ENCODE data around the gene PDE2A. TPM values are rescaled to one million over a fixed set of nuclear protein-coding genes. Genes with fewer than 3 reads are reported as not detected.

PDE2A gene
- total RNA-seq, 2 experiments from 2014 or later = 0.40 to 0.48 TPM

DNA sequence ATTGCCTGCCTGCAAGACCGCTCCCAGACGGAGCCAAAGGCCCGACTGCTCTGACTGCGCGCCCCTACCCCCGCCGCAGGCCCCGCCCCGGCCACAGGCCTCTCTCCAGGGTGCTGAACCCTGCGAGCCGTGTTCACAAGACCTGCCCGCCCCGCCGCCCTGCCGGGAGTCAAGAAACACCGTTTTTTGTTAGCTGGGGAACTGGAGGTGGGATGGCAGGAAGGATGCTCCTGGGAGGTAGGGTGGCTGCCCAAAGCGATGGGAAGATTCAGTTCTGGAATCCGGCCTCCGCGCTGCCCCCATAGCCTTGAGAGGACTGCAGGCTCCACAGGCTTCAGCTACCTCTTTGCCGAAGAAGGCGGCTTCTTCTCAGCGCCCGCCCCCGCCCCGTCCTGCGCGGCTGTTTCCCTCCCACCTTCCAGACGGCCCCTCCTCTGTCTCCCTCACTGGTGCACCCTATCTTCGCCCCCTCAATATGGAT, 2.7 kb upstream of the PDE2A start:
- peak; percentile 78 for DNase-seq
- Mint-ChIP-seq H3K9me3 (no peaks in the 10 kb centered on the region), H3K27ac (no peak overlapping the region), H3K4me1 (no peaks in the 10 kb centered on the region), H3K27me3 (peaks cover 69% of the 10 kb centered on the region), H3K4me3 (no peak overlapping the region), H3K36me3 (ENCODE audit: low read depth) (no peaks in the 10 kb centered on the region)
- CTCF ChIA-PET = interaction anchor here (0.6 to 1.4 kb wide), 4 partner anchors 8 to 205 kb away, joined by 3 to 4 read pairs (median 3); no protein-coding TSS in a partner anchor
- POLR2A ChIA-PET = no interaction called here

DNA sequence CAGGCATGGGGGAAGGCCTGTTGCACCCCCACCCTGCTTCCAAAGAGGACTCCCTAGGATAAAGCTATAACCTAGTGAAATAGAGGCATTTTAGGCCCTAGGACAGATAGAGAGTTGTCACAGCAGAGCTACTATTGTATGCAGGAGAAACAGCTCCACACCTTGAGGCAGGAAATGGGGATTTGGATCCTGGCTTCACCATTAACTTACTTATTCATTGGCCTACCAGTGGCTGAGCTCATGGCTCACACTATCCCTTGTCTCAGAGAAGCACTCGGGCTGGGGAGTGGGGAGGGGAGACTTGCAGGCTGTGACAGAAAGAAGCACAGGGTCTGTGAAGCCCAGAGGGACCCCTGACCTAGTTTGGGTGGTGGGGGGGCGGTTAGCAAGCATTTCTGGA, 999 bp upstream of the PDE2A start:
- Mint-ChIP-seq H3K4me1 (no peaks in the 10 kb centered on the region), H3K36me3 (ENCODE audit: low read depth) (no peaks in the 10 kb centered on the region), H3K9me3 (no peaks in the 10 kb centered on the region), H3K27me3 (peaks cover 80% of the 10 kb centered on the region), H3K4me3 (no peak overlapping the region), H3K27ac (no peak overlapping the region)
- POLR2A ChIA-PET = no interaction called here
- DNase-seq = no peak
- CTCF ChIA-PET = interaction anchor here (1.0 to 1.6 kb wide), 3 partner anchors 9 to 151 kb away, joined by 3 to 14 read pairs (median 6); no protein-coding TSS in a partner anchor

DNA sequence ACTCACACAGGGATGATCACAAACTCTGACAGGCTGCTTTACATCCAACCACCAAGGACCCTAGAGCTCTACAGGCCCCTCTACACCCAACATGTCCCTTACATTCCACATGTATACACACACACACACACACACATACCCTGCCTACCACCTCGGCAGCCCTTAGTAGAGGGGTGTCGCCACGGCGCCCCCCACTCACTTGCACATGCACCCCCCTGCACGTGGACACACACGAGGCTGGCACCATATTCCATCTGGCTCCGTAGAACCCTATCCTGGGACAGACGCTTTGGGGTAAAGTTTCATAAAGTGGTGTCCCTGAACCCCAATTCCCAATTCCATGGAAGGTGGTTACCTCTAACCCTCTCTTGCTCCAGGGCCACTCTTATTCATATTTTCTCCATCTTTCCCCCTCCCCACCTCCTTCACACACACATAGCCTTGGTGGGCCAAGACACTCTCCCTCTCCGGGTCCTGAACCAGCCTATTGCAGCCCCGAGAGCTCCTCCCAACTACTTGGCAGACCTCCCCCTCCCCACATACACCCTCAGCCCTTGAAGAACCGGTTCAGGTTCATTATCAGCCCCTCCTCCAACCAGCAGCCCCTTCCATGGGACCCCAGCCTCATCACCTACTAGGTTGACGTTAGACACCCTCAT, 809 bp downstream of the PDE2A start:
- Mint-ChIP-seq H3K4me3 (no peak overlapping the region), H3K36me3 (ENCODE audit: low read depth) (no peaks in the 10 kb centered on the region), H3K4me1 (peaks cover 7% of the 10 kb centered on the region), H3K27ac (no peak overlapping the region), H3K9me3 (no peaks in the 10 kb centered on the region), H3K27me3 (peaks cover 78% of the 10 kb centered on the region)
- CTCF ChIA-PET = interaction anchor here (1.3 kb wide), 1 partner anchor 11 kb away, joined by 5 read pairs; no protein-coding TSS in a partner anchor
- no peak for DNase-seq
- POLR2A ChIA-PET = no interaction called here

DNA sequence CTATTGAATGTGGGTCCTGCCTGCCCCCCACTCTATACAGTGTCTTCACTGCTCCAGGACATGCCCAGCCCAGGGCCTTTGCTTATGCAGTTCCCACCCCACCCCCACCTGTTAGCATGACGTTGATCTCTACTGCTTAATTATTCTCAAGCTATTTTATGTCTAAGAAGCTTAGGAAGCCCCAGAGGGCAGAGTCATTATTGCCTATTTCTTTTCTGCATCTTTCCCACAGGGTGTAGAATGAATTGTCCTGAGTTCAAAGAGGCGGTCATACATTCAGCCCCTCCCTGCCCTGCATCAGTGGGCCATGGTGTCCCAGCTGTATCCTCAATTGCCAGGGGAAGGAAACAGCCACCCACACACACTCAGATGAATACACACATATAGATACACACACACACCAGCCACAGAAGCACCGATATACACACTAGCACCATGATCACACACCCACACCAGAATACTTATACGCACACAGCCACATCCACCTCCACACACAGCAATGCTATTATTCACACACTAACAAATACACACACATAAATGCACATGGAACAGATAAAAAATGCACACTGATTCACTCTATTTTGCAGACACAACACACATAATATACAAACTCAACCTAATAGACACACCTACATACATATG, 1.5 kb downstream of the PDE2A start:
- no peaks in the 10 kb centered on the region for H3K36me3 Mint-ChIP-seq (ENCODE audit: low read depth)
- H3K27ac Mint-ChIP-seq = no peak overlapping the region
- H3K9me3 Mint-ChIP-seq = no peaks in the 10 kb centered on the region
- CTCF ChIA-PET = interaction anchor here (0.6 to 1.5 kb wide), 2 partner anchors 10 to 545 kb away, joined by 3 read pairs; no protein-coding TSS in a partner anchor
- peaks cover 10% of the 10 kb centered on the region for H3K4me1 Mint-ChIP-seq
- POLR2A ChIA-PET = no interaction called here
- DNase-seq = no peak
- H3K4me3 Mint-ChIP-seq = no peak overlapping the region
- H3K27me3 Mint-ChIP-seq = peaks cover 71% of the 10 kb centered on the region

DNA sequence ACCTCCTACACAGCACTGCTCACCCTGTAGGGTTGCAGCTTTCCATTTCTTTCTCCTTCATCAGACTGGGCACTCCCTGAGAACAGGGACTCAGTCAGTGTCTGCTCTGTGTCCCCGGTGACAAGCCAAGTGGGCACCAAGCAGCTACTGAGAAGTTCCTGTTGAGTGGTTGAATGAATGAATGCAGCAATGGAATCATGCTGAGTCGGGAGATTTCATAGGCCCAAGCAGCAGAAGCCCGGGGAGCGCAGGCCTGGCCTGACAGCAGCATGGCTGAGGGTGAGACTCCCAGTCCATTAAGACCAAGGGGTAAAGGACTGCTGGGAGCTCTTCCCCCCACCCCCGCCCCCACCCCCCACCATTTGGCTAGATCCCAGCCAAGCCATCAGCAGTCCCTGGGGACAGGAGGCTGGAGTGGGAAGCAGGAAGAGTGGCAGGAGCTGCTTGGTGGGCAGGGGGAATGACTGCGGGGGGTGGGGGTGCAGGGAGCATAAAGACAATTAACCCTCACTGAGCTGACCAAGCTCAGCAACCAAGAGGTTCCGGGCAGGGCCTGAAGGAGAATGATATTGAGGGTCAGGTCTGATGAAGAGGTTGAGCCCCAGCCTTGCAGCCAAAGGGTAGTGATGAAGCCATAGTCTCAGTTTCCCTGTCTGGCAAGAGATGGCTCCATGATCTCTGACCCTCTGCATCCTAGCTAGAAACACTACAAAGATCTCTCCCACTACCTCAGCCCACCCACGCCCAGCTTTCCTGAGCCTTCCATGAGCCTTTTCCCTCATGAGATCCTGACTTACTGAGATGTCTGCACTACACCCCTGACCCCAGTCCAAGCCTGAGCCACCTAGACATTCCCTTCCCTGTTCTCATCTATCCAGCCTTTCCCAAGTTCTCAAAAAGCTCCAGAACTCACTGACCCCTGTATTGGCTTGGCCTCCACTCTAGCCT, 2.8 kb downstream of the PDE2A start:
- Mint-ChIP-seq H3K36me3 (ENCODE audit: low read depth) (peaks cover 3% of the 10 kb centered on the region), H3K9me3 (peaks cover 7% of the 10 kb centered on the region), H3K27ac (no peak overlapping the region), H3K4me1 (peaks cover 10% of the 10 kb centered on the region), H3K4me3 (no peak overlapping the region), H3K27me3 (peaks cover 58% of the 10 kb centered on the region)
- ChIA-PET CTCF (interaction anchor here (0.6 to 1.5 kb wide), 3 partner anchors 11 to 253 kb away, joined by 3 to 7 read pairs (median 3); no protein-coding TSS in a partner anchor), POLR2A (no interaction called here)
- DNase-seq = no peak

DNA sequence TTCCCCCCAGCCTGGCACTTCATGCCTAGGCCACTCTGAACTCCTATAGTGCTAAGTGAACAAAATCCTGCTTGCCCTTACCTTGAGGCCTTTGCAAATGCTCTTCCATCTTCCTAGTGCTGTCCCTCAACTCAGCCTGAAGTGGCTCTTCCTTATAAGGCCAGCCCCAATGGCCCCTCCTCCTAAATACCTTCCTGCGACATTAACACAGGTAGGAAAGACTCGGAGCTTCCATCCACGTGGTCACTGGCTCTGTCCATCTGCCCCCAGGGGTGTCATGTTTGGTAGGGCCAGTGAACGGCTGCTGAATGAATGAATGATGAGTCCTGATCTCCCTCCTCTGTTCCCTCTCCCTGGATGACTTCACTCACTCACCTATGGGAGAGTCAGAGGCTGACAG, 4.2 kb downstream of the PDE2A start:
- peaks cover 45% of the 10 kb centered on the region for H3K27me3 Mint-ChIP-seq
- peaks cover 7% of the 10 kb centered on the region for H3K9me3 Mint-ChIP-seq
- no peak for DNase-seq
- H3K27ac Mint-ChIP-seq = no peak overlapping the region
- ChIA-PET CTCF (interaction anchor here (0.6 to 2.6 kb wide), 2 partner anchors 15 to 225 kb away, joined by 4 to 12 read pairs; no protein-coding TSS in a partner anchor), POLR2A (no interaction called here)
- H3K4me1 Mint-ChIP-seq = peaks cover 10% of the 10 kb centered on the region
- peaks cover 3% of the 10 kb centered on the region for H3K36me3 Mint-ChIP-seq (ENCODE audit: low read depth)
- no peak overlapping the region for H3K4me3 Mint-ChIP-seq

DNA sequence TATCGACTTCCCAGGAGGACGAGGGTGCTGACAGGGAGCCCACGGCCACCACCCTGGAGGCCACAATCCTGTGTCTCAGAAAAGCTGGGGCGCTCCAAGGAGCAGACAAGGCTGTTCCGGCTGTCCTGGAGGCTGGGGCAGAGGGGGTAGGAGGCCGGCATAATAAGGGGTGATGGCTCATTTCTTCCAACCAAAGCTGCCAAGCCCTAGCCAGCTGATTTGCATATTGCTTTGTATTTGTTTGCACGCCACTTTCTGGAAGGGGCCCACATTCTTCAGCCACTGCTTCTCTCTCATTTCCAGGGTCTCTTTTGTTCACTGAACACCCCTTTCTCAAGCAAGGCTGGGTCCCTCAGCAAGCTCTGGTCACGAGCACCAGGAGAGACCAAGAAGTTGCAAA, 4.7 kb downstream of the PDE2A start:
- POLR2A ChIA-PET = no interaction called here
- DNase-seq = no peak
- peaks cover 40% of the 10 kb centered on the region for H3K27me3 Mint-ChIP-seq
- H3K4me3 Mint-ChIP-seq = no peak overlapping the region
- peaks cover 7% of the 10 kb centered on the region for H3K9me3 Mint-ChIP-seq
- H3K4me1 Mint-ChIP-seq = peaks cover 10% of the 10 kb centered on the region
- peaks cover 3% of the 10 kb centered on the region for H3K36me3 Mint-ChIP-seq (ENCODE audit: low read depth)
- no peak overlapping the region for H3K27ac Mint-ChIP-seq
- CTCF ChIA-PET = interaction anchor here (0.6 to 2.6 kb wide), 2 partner anchors 15 to 225 kb away, joined by 4 to 12 read pairs; no protein-coding TSS in a partner anchor

DNA sequence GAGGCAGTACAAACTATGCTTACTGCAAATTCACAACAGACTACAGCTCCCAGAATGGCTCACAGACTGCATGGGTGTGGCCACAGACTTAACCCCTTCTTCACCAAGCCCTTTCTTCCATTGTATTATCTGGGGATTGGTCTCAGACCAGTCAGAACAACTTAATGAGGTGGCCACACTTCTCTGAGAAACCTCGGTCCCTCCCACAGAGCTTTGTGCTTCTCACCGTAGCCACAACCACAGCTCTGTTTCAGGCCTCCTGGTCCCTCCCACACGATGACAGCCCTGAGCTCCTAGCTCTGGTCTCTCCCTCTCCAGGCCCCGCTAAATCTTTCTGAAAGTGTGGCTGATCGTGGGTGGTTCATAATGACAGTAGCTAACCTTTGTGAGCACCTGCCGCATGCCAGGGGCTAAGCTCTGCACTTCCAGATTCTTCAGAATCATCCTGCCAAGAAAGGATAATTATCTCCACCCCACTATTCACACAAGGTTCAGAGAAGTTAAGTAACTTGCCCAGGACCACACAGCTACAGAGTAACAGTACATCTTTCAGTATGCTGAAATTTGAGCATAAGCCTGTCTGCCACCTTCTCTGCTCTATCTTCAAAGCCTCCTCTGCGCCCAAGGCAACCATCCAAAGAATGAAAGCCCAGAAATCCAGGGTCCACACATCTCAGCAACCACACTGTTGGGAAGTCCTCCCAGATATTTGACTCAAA, 5.4 kb downstream of the PDE2A start:
- Mint-ChIP-seq H3K4me3 (no peak overlapping the region), H3K27ac (peak overlapping the region; percentile 44), H3K27me3 (peaks cover 33% of the 10 kb centered on the region), H3K4me1 (peaks cover 10% of the 10 kb centered on the region), H3K36me3 (ENCODE audit: low read depth) (peaks cover 3% of the 10 kb centered on the region), H3K9me3 (peaks cover 7% of the 10 kb centered on the region)
- peak; percentile 61 for DNase-seq
- POLR2A ChIA-PET = no interaction called here
- CTCF ChIA-PET = interaction anchor here (0.7 to 2.7 kb wide), 10 partner anchors 8 to 82 kb away, joined by 3 to 12 read pairs (median 4); no protein-coding TSS in a partner anchor

DNA sequence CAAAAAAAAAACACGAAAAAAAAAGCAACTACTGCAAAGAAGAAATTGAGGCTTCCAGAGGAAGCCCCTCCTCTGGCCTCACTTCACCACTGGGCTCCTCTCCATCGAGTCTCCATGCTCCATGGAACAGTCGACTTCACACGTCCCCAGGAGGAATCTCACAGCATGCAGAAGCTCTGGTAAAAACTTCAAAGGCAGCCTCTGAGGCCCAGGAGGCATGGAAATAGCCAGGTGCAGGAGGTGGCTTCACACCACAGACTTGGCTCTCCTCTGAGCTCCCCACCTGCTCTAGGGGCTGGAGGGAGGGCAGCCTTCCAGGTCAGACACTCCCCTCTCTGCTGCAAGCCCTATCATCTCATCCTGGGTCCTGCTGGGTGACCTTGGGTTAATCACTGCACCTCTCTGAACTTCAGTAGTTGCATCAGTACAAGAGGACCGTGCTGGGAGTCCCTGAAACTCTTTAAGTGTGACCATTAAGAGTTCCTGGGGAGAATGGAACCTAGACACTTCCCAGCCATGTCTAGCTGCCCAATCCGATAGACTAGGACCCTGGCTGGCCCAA, 8.2 kb downstream of the PDE2A start:
- no peak overlapping the region for H3K4me3 Mint-ChIP-seq
- H3K36me3 Mint-ChIP-seq (ENCODE audit: low read depth) = peaks cover 3% of the 10 kb centered on the region
- peaks cover 7% of the 10 kb centered on the region for H3K9me3 Mint-ChIP-seq
- peaks cover 10% of the 10 kb centered on the region for H3K4me1 Mint-ChIP-seq
- CTCF ChIA-PET = interaction anchor here (0.7 kb wide), 1 partner anchor 14 kb away, joined by 4 read pairs; no protein-coding TSS in a partner anchor
- no peak for DNase-seq
- H3K27me3 Mint-ChIP-seq = peaks cover 12% of the 10 kb centered on the region
- POLR2A ChIA-PET = no interaction called here
- H3K27ac Mint-ChIP-seq = no peak overlapping the region

DNA sequence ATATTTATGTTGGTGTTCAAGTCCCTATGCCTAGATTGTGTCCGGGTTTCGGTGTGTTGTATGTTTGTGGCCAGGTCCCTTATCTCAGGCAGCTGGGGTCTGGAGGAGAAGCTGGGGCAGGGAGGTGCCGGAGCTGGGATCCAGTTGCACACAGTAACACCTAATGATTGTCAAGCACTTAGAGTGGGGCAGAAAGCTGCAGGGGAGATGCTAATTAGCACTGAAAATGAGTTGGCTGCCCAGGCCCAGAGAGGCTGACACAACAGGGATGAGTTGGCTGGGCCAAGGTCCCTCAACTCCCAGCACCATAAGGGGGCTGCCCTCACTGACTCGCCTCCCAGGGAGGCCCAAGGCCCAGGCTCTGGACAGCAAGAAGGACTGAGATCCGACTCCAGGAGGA, 12.2 kb downstream of the PDE2A start:
- peaks cover 8% of the 10 kb centered on the region for H3K27me3 Mint-ChIP-seq
- CTCF ChIA-PET = no interaction called here
- POLR2A ChIA-PET = no interaction called here
- DNase-seq = no peak
- peaks cover under 1% of the 10 kb centered on the region for H3K9me3 Mint-ChIP-seq
- H3K27ac Mint-ChIP-seq = no peak overlapping the region
- no peak overlapping the region for H3K4me3 Mint-ChIP-seq
- no peaks in the 10 kb centered on the region for H3K4me1 Mint-ChIP-seq
- H3K36me3 Mint-ChIP-seq (ENCODE audit: low read depth) = no peaks in the 10 kb centered on the region

DNA sequence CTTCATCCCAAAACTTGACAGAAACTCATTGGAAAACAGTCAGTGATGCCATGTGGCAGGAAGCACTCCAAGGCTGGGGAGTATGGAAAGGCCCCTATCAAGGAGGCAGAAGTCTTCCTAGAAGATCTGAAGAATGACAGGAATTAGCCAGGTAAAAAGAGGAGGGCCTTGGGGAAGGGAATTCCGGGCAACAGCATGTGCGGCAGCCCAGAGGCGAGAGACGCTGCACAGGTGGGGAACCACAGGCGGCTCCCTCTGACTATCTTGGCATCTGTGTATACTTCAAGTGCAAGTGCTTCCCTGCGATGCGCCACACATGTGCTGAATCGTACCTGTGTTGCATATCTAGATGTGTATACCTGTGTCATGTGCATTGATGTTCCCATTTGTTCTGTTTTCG, 12.7 kb downstream of the PDE2A start:
- H3K36me3 Mint-ChIP-seq (ENCODE audit: low read depth) = no peaks in the 10 kb centered on the region
- no peak overlapping the region for H3K4me3 Mint-ChIP-seq
- no peaks in the 10 kb centered on the region for H3K4me1 Mint-ChIP-seq
- no peak for DNase-seq
- ChIA-PET POLR2A (no interaction called here), CTCF (no interaction called here)
- H3K27me3 Mint-ChIP-seq = peaks cover 8% of the 10 kb centered on the region
- H3K27ac Mint-ChIP-seq = no peak overlapping the region
- no peaks in the 10 kb centered on the region for H3K9me3 Mint-ChIP-seq
